Glomerular visceral epithelial cell (primary cell): ENCODE measurements around the gene R3HDM2.

ENCODE experiments used
- DNase-seq: peaks from one replicate; pipeline ENCODE4 v3.0.0-alpha.2; 2016; ENCODE audit errors: extremely low spot score

The R3HDM2 gene

DNA sequence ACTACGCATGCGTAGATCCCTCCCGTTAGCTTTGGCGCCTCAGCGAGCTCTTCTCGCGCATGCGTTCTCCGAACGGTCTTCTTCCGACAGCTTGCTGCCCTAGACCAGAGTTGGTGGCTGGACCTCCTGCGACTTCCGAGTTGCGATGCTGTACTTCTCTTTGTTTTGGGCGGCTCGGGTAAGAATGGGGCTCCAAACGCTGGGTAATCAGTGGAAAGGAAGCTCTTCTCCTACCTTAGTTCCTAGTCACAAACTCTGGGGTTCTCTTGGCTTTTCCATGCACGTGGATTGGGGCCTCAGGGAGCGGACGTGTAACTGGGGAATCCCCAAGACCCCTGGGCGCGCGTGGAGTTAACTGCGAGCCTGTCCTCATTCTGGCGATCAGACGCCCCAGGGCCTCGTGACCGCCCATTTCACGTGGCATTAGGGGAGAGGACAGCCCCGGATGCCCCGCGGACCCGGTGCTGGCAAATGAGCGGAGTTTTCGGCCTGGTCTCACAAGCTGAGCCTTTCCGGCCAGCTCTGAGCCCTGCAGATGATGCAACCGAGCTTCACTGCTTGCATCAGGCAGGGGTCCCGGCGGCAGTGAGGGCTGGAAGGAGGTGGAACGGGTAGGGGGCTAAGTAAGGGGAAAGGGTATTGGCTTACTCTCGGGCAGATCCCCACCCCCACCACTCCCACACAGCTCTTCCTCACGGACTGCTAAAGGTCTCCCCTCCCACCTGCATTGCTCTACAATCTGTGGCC, 201.0 kb downstream of the R3HDM2 start, which contains the start of gene SHMT2:
Gene SHMT2, plus strand, starts transcription at position 78 of the 747 bp plus-strand sequence. Its CDS starts 68 bp downstream, at position 146.
- DNase-seq: peak; percentile 95

- DNase-seq: no peak
Measured at GRCh38 chr12:57229046-57229633, 201.7 kb downstream of the R3HDM2 start.

DNA sequence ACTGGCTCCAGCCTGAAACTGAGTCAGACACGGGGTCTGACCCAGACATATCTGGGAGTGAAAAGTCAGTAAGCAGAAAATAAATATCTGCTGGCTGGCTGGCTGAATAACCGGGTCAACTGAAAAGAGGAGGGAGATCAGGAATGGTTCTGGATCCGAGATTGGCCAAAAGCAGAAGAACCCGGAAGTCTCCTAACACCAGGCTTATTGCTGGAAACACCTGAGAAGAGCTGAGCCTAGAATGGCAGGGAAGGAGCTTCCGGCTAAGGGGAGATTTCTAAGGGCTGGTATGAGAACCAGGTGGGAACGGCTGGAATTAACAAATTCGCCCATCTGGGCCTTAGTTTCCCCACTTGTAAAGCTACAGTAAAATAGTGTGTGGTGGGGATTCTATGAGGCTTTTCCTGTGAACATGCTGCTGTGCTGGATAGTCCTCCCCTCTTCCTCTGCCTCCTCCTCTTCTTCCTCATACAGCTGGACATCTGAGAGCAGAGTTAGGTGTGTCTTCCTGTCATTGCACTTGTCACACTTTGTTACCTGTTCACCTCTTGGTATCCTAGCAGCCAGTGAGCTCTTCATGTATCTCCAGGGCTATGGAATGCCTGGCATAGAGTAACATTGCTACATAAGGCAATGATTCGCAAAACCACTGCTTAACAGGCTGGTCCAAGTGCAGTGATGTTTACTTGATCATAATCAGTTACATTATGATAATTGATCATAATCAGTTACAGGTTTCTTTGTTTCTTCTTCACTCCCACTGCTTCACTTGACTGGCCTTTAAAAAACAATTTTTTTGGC, 203.3 kb downstream of the R3HDM2 start:
- no peak for DNase-seq

DNA sequence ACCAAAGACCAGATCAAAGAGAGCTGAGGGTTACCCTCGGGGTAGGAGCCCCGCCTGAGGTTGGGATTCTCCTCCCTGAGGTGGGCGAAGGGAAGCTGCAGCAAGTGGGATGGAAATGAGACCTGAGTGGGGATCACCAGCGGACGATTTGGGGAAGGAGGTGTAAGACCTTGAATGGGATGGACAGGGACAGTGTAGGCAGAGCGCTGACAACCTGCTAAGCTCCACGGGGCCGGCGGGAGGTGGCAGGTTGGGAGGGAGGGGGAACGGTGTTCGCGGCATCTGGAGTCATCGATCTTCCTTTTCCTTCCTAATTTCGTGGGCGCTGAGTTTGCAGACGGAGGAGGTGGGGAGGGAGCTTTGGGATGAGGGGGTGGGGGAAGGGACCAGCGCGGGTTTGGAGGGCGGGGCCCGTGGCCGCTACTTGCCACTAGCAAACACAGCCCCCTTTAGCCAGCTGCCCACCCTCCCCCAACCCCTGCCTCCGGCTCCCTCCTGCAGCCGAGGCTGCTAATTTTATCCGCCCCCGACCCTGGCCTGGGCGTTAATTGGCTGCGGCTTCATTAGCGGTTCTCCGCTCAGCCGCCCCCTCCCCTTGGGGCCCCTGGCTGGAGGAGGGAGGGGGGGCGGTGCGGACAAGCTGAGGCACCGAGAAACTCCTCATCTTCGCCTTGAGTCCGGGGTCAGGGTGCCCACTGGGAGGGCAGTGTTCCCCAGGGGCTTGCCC, 204.1 kb downstream of the R3HDM2 start:
- no peak for DNase-seq

- DNase-seq: no peak
Measured at GRCh38 chr12:57225680-57226210, 205.1 kb downstream of the R3HDM2 start.

DNA sequence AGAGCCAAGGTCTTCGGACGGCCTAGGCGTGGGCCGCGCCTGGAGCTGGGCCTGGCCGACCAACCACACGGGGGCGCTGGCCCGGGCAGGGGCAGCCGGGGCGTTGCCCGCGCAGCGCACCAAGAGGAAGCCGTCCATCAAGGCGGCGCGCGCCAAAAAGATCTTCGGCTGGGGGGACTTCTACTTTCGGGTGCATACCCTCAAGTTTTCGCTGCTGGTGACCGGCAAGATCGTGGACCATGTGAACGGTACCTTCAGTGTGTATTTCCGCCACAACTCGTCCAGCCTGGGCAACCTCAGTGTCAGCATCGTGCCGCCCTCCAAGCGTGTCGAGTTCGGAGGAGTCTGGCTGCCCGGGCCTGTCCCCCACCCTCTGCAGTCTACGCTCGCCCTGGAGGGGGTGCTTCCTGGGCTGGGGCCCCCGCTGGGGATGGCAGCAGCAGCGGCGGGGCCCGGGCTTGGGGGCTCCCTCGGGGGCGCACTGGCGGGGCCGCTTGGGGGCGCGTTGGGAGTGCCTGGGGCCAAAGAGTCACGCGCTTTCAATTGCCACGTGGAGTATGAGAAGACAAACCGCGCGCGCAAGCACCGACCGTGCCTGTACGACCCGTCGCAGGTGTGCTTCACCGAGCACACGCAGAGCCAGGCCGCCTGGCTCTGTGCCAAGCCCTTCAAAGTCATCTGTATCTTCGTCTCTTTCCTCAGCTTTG, 205.7 kb downstream of the R3HDM2 start:
- no peak for DNase-seq

DNA sequence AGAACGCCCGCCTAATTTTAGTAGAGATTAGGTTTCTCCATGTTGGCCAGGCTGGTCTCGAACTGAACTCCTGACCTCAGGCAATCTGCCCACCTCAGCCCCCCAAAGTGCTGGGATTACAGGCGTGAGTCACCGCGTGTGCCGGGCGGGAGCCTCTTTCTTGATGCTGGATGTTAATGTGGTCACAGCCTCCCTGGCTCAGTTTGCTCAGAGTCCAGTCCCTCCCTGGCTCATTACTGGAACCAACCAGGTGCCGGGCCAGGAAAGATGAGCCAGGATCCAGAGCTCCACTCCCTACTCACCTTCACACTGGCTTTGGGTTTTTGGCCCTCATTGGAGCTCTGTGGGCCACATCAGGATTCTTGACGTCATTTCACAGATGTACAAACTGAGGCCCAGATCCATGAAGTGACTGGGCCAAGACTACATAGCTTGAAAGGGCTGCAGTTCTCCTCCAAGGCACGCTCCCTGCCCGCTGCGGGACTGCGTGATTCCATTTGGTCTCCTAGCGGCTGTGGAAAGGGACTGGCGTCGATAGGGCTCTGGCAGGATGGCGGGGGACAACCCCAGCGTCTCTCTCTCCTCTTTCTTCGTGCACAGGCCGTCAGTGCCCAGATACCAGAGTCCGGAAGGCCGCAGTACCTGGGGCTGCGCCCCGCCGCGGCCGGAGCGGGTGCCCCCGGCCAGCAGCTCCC, 206.4 kb downstream of the R3HDM2 start:
- DNase-seq: no peak

DNA sequence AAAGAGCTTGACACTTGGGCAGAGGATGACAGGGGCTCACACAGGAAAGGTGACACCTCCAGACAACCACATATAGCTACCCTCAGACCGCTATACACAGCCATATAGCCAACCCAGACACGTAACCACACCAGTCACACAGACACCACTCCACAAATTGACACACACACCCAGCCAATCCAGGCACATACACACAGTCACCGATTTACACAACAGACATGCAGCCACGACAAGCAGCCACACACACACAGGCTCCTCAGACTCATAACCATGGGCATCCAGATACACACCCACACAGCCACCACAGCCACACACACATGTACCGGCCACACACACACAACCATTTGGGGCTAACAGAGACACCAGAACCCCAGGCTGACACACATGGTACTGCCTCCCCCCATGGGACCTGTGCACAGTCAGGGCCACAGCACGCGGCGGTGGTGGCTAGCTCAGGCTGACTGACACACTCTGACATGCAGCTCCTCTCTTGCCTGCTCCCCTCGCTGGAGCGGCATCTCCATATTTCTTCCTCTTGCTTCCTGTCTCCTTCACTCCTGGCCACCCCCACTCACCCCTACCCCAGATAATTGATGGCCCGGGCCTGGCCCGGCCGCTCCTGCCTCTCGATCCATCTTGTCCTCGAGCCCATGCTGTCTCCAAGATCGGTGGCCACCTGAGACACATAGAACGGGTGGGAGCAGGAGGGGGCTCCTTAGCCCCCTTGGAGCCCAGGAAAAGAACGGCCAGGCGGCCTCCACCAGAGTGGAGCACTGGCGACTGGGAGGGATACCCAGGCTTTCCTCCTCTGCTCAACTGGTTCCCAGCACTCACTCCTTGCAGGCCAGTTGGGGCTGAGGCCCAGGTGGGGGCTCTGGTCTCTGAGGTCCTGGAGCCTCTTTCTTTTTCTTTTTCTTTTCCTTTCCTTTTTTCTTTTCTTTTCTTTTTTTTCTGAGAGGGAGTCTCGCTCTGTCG, 207.4 kb downstream of the R3HDM2 start:
- no peak for DNase-seq

DNA sequence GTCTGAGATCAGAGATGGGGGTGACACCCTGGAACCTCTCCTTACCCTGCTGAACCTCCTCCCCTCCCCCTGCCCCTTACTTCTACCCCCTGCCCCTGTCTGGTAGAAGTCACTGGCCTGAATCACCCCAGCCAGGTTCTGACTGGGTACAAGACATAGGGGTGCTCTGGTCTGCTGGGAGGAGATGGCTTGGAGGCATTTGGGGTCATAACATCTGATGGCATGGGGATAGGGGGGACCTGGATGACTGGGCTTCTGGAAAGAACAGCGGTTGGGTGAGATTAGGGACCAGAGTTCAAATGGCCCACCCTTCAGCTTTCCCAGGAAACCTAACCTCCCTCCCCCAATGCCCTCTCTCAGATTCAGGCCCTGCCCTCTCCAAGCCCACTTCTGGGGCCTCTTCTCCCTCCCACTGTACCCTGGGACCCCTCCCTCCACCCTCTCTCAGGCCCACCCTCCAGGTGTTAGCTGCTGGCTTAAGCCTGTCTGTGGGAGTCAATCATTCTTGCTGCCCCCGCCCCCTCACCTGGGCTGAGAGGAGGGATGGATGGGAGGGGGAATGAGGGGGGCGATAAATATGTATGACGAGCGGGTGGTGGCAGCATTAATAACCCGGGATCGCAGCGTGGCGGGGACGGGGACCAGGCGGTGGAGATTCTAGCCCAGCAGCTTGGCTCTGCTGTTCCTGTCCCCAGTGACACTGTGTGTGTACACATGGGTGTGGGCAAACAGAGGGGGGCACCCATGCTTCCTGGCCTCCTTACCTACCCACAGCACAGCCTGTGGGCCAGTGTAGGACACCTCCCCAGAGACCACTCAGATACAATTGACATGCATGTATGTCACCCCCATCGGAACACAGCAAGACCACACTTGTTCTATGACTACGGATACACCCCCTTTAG, 208.3 kb downstream of the R3HDM2 start:
- no peak for DNase-seq

DNA sequence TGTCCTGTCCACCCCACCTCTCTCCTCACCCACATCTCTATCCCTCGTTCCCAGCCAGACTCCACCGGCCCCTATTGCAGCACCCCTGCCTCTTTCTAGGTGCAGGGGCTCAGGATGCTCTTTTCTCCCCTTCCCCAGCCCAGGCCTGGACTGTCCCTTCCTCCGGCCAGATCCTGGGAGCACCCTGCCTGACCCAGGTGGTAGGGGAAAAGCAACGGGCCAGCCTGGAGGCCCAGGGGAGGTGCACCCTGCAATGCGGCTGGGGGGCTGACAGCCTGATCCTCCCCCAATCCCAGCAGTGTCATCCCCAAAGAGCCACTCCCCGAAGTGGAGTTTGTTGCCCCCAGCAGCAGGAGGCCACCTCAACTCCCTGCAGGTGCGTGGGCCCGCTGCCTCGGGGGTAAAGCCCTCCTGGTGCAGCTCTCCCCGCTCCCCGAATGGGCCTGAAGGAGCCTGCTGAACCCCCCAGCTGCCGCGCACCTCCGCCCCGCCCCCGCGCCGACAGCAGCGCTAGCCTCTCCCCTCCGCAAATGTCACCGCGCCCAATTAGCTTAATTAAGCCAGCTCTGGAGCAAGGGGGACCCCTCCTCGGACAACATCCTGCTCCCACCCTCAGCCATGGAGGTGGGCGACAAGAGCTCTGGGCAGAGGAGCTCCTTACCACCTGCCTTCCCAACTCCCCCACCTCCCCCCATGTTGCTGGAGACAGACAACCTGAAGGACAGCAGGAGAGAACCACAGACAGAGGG, 209.5 kb downstream of the R3HDM2 start:
- no peak for DNase-seq

- no peak for DNase-seq
Measured at GRCh38 chr12:57220770-57221168, 210.1 kb downstream of the R3HDM2 start.

- DNase-seq: no peak
Measured at GRCh38 chr12:57219993-57220754, 210.7 kb downstream of the R3HDM2 start.

GRCh38 chr12:57219205-57219992, 211.4 kb downstream of the R3HDM2 start:
- DNase-seq: no peak

- no peak for DNase-seq
Measured at GRCh38 chr12:57218030-57218853, 212.6 kb downstream of the R3HDM2 start.
